HepG2 (cell line): Measurements from ENCODE around the gene BCAS1. TPM values are rescaled to one million over a fixed set of nuclear protein-coding genes. Genes with fewer than 3 reads are reported as not detected.

ENCODE experiments used
- AGO1 ChIP-seq: fragments of 200-400 bp; formaldehyde crosslinking; IDR thresholded peaks from 2 replicates; pipeline ENCODE4 v1.6.1; 2017; ENCODE audit warnings: mild to moderate bottlenecking, low read depth, low read length, moderate library complexity; ENCODE audit not compliant: poor library complexity, severe bottlenecking
- CBX5 ChIP-seq: sonication (generic); formaldehyde crosslinking; IDR thresholded peaks from 2 replicates; pipeline ENCODE4 v1.4.0; 2020; ENCODE audit warnings: missing genetic modification reagents, borderline replicate concordance
- CCAR2 ChIP-seq: fragments of 200-400 bp; formaldehyde crosslinking; optimal IDR thresholded peaks from 2 replicates; pipeline ENCODE3; 2018; ENCODE audit warnings: low read depth, mild to moderate bottlenecking, low read length, moderate library complexity
- CEBPB ChIP-seq: IDR thresholded peaks from 2 replicates; pipeline ENCODE4 v1.6.1; 2011; ENCODE audit warnings: low read depth, low read length, improper control_type of control experiment, borderline replicate concordance
- CENPT ChIP-seq: sonication (generic); formaldehyde crosslinking; IDR thresholded peaks from 2 replicates; pipeline ENCODE4 v1.8.0; 2022; ENCODE audit warnings: low read depth, mild to moderate bottlenecking, moderate library complexity, missing genetic modification reagents
- DPF2 ChIP-seq: sonication (generic); formaldehyde crosslinking; IDR thresholded peaks from 2 replicates; pipeline ENCODE4 v1.4.0; 2020; ENCODE audit warnings: mild to moderate bottlenecking, low read depth, missing genetic modification reagents, borderline replicate concordance
- ELF4 ChIP-seq: sonication (generic); formaldehyde crosslinking; IDR thresholded peaks from 2 replicates; pipeline ENCODE4 v1.5.0; 2020; ENCODE audit warnings: missing genetic modification reagents, mild to moderate bottlenecking, moderate library complexity, borderline replicate concordance
- FLYWCH1 ChIP-seq: sonication (generic); formaldehyde crosslinking; IDR thresholded peaks from 2 replicates; pipeline ENCODE4 v1.8.1; 2023; ENCODE audit warnings: mild to moderate bottlenecking, missing genetic modification reagents
- GPN1 ChIP-seq: sonication (generic); formaldehyde crosslinking; IDR thresholded peaks from 2 replicates; pipeline ENCODE4 v1.5.1; 2020; ENCODE audit warnings: missing genetic modification reagents, borderline replicate concordance
- HMG20B ChIP-seq: conservative IDR thresholded peaks from 2 replicates; pipeline ENCODE4 v1.6.1; 2016; ENCODE audit warnings: missing genetic modification reagents, missing compliant biosample characterization
- HNRNPH1 ChIP-seq: fragments of 200-400 bp; formaldehyde crosslinking; optimal IDR thresholded peaks from 2 replicates; pipeline ENCODE3; 2017; ENCODE audit warnings: mild to moderate bottlenecking, low read depth, low read length
- HNRNPK ChIP-seq: fragments of 200-400 bp; formaldehyde crosslinking; IDR thresholded peaks from 2 replicates; pipeline ENCODE4 v1.6.1; 2018; ENCODE audit warnings: low read length, low read depth, moderate library complexity, mild to moderate bottlenecking; ENCODE audit not compliant: poor library complexity, severe bottlenecking
- KMT2A ChIP-seq: sonication (generic); formaldehyde crosslinking; IDR thresholded peaks from 2 replicates; pipeline ENCODE4 v1.4.0; 2020; ENCODE audit warnings: missing genetic modification reagents
- MTA1 ChIP-seq: sonication (generic); formaldehyde crosslinking; IDR thresholded peaks from 2 replicates; pipeline ENCODE4 v1.4.0; 2020; ENCODE audit warnings: missing genetic modification reagents, mild to moderate bottlenecking, borderline replicate concordance
- NFATC3 ChIP-seq: sonication (generic); formaldehyde crosslinking; IDR thresholded peaks from 2 replicates; pipeline ENCODE4 v1.5.1; 2020; ENCODE audit warnings: mild to moderate bottlenecking, missing genetic modification reagents
- POGZ ChIP-seq: sonication (generic); formaldehyde crosslinking; IDR thresholded peaks from 2 replicates; pipeline ENCODE4 v1.4.0; 2020; ENCODE audit warnings: mild to moderate bottlenecking, missing genetic modification reagents
- RFX5 ChIP-seq: IDR thresholded peaks from 2 replicates; pipeline ENCODE4 v1.6.1; 2011; ENCODE audit warnings: low read depth, low read length, improper control_type of control experiment
- TMF1 ChIP-seq: sonication (generic); formaldehyde crosslinking; IDR thresholded peaks from 2 replicates; pipeline ENCODE4 v1.8.1; 2022; ENCODE audit warnings: low read depth, missing genetic modification reagents
- YEATS2 ChIP-seq: sonication (generic); formaldehyde crosslinking; IDR thresholded peaks from 2 replicates; pipeline ENCODE4 v1.4.0; 2020; ENCODE audit warnings: missing genetic modification reagents, borderline replicate concordance
- ZBTB7B ChIP-seq: sonication (generic); formaldehyde crosslinking; IDR thresholded peaks from 2 replicates; pipeline ENCODE4 v1.4.0; 2020; ENCODE audit warnings: missing genetic modification reagents
- ZNF124 ChIP-seq: sonication (generic); formaldehyde crosslinking; IDR thresholded peaks from 2 replicates; pipeline ENCODE4 v1.4.0; 2020; ENCODE audit warnings: missing genetic modification reagents
- ZNF24 ChIP-seq: fragments of 450-650 bp; IDR thresholded peaks from 2 replicates; pipeline ENCODE4 v1.6.1; 2017; ENCODE audit warnings: antibody characterized with exemption, mild to moderate bottlenecking
- ZNF333 ChIP-seq: sonication (generic); formaldehyde crosslinking; IDR thresholded peaks from 2 replicates; pipeline ENCODE4 v1.4.0; 2020; ENCODE audit warnings: mild to moderate bottlenecking, missing genetic modification reagents, borderline replicate concordance
- ZNF549 ChIP-seq: sonication (generic); formaldehyde crosslinking; IDR thresholded peaks from 2 replicates; pipeline ENCODE4 v1.5.0; 2020; ENCODE audit warnings: missing genetic modification reagents
- ZNF558 ChIP-seq: sonication (generic); formaldehyde crosslinking; IDR thresholded peaks from 2 replicates; pipeline ENCODE4 v1.9.0; 2022; ENCODE audit warnings: mild to moderate bottlenecking, missing genetic modification reagents, borderline replicate concordance
- ZNF570 ChIP-seq: sonication (generic); formaldehyde crosslinking; IDR thresholded peaks from 2 replicates; pipeline ENCODE4 v1.4.0; 2020; ENCODE audit warnings: mild to moderate bottlenecking, missing genetic modification reagents, borderline replicate concordance
- ZNF878 ChIP-seq: sonication (generic); formaldehyde crosslinking; IDR thresholded peaks from 2 replicates; pipeline ENCODE4 v1.8.1; 2023; ENCODE audit warnings: mild to moderate bottlenecking, missing genetic modification reagents, moderate library complexity
- ZSCAN31 ChIP-seq: sonication (generic); formaldehyde crosslinking; IDR thresholded peaks from 2 replicates; pipeline ENCODE4 v1.5.0; 2020; ENCODE audit warnings: low read depth, mild to moderate bottlenecking, missing genetic modification reagents
- ZSCAN9 ChIP-seq: IDR thresholded peaks from 2 replicates; pipeline ENCODE4 v1.6.1; 2016; ENCODE audit warnings: borderline replicate concordance
- polyA plus RNA-seq, 8 experiments: library from polyadenylated mRNA; depleted of rRNA in 3 of 8; stranded (reverse) in 7 of 8; unstranded in 1 of 8; fragments of >200 nt; fragmentation: Illumina TruSeq in 4 of 8; extraction: Trizol in 4 of 8; gene quantifications; 2 replicates each; pipeline versions ENCODE4 v1.2.1 to v1.2.3, GENCODE V29; 2011 to 2016; ENCODE audit warnings: low read depth in 4 of 8, missing spikeins in 1 of 8, mixed read lengths in 1 of 8; ENCODE audit not compliant: insufficient read depth in 1 of 8
- total RNA-seq, 5 experiments: library from RNA; depleted of rRNA; stranded (reverse); fragments of >200 nt; fragmentation: Illumina TruSeq; extraction: Trizol; gene quantifications; 2 replicates each; pipeline ENCODE4 v1.2.3, GENCODE V29; 2016; ENCODE audit warnings: low read depth in 1 of 5
- TF ChIP-seq, protein P1 (sequence below): IDR thresholded peaks from 2 replicates; pipeline ENCODE4 v1.6.1; 2016; ENCODE audit warnings: missing genetic modification reagents, missing compliant biosample characterization
- TF ChIP-seq, protein P2 (sequence below): sonication (generic); formaldehyde crosslinking; IDR thresholded peaks from 2 replicates; pipeline ENCODE4 v1.4.0; 2020; ENCODE audit warnings: missing genetic modification reagents

Gene BCAS1
- total and polyA plus RNA-seq, 2 of the 13 experiments (the other 11 are each of a cell fraction or from before 2014, with no cell fraction given), result 0.55 to 0.91 TPM

GRCh38 chr20:54067606-54068174, 2.7 kb downstream of the BCAS1 start (continued):
- TF ChIP-seq ZSCAN9 (CRISPR knock-in tag) (peak; percentile 92), ZSCAN31 (no peak), CBX5 (CRISPR knock-in tag) (peak; percentile 84; the same call in 1 of the 2 replicates), KMT2A (CRISPR knock-in tag) (0 out of 2 replicates have a peak, but pooled peaks have one; percentile 30), MTA1 (CRISPR knock-in tag) (peak; percentile 96), GPN1 (CRISPR knock-in tag) (no peak), AGO1 (no peak), ZNF549 (CRISPR knock-in tag) (no peak), ZNF24 (peak; percentile 71; the same call in 1 of the 2 replicates), RFX5 (no peak), ELF4 (CRISPR knock-in tag) (no peak), CENPT (CRISPR knock-in tag) (no peak; the same call in 1 of the 2 replicates), HMG20B (CRISPR knock-in tag) (no peak; the same call in 1 of the 2 replicates), POGZ (CRISPR knock-in tag) (peak; percentile 84), HNRNPK (no peak), ZNF878 (CRISPR knock-in tag) (peak; percentile 89), TMF1 (CRISPR knock-in tag) (no peak), YEATS2 (peak; percentile 87; the same call in 1 of the 2 replicates), FLYWCH1 (CRISPR knock-in tag) (no peak), NFATC3 (CRISPR knock-in tag) (no peak), ZNF570 (CRISPR knock-in tag) (no peak), CCAR2 (no peak), ZBTB7B (CRISPR knock-in tag) (peak; percentile 54; the same call in 1 of the 2 replicates), CEBPB (peak; percentile 30; the same call in 1 of the 2 replicates), ZNF333 (no peak), ZNF558 (CRISPR knock-in tag) (no peak), DPF2 (peak; percentile 94), HNRNPH1 (no peak), ZNF124 (CRISPR knock-in tag) (peak; percentile 75; the same call in 1 of the 2 replicates)
- TF ChIP-seq, protein P1, sequence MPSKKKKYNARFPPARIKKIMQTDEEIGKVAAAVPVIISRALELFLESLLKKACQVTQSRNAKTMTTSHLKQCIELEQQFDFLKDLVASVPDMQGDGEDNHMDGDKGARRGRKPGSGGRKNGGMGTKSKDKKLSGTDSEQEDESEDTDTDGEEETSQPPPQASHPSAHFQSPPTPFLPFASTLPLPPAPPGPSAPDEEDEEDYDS (CRISPR knock-in tag), result peak; percentile 80
- TF ChIP-seq, protein P2, sequence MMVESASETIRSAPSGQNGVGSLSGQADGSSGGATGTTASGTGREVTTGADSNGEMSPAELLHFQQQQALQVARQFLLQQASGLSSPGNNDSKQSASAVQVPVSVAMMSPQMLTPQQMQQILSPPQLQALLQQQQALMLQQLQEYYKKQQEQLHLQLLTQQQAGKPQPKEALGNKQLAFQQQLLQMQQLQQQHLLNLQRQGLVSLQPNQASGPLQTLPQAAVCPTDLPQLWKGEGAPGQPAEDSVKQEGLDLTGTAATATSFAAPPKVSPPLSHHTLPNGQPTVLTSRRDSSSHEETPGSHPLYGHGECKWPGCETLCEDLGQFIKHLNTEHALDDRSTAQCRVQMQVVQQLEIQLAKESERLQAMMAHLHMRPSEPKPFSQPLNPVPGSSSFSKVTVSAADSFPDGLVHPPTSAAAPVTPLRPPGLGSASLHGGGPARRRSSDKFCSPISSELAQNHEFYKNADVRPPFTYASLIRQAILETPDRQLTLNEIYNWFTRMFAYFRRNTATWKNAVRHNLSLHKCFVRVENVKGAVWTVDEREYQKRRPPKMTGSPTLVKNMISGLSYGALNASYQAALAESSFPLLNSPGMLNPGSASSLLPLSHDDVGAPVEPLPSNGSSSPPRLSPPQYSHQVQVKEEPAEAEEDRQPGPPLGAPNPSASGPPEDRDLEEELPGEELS (CRISPR knock-in tag), result peak; percentile 99
